ENCODE results near the gene PDGFRB.

The PDGFRB gene

DNA sequence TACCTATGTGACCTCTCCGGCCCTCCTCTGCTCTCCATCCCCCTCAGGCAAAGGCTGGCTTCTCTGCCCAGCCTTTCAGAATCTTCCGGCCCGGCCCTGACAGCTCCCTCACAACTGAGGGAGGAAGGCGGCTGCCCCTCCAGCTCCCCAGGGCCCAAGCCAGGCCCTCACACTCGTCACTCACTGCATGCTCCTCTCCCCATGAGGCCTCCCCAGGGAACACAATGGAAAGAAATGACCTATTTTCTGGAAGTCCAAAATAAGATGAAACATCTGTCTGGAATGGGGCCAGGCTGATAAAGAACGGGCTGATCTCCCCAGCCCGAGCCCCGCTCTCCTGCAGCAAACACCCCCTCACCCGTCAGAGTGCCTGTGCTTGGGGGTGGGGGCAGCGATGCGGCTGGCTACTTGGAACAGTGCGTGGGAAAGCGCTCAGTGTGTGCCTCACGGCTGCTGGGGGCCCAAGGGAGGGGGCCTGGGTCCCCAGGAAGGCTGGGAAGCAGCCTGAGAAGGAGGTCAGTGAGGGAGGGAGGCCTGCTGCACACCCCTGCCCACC, 11.3 kb downstream of the PDGFRB start:
- DNase-seq (ENCODE audit: low read depth) = no peak

DNA sequence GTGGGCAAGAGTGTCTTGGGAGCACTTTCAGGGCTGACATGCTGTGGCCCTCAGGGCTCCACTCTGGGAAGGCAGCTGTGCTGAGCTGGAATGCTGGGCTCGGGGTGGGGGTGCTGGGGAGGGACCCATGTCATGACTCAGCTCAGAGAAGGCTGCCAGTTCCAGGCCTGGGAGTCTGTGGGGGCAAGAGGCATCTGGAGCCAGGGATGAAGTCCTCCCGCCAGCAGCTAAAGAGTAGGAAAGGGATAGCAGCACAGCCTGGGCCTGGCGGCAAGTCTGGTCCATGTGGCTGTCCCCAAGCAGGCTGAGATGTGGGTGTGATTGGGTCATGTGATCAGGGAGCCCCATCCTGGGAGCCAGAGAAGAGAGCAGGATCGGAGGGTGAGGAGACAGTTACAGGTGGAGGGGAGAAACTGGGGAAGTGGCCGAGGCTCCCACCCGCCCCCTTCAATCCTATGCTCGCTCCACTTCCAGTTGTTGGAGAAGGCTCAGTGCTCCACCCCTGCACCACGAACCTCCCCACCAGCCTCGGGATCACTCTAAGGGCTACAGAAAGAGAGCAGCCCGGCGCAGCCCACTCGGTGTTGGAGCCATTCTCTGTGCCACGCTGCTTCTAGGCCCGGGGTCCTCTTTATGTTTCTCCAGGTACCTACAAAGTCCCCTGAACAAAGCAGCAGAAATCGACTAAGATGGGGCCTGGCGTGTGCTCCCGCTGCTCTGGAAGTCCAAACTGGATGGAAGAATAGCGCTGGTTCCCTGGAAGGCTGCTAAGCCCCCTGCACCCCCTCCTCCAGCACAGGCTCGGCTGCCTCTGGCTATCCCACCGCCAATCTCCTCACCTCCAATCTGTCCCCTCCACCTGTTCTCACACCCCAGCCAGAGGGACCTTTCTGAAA, 12.0 kb downstream of the PDGFRB start:
- DNase-seq (ENCODE audit: low read depth) = peak; percentile 72

DNA sequence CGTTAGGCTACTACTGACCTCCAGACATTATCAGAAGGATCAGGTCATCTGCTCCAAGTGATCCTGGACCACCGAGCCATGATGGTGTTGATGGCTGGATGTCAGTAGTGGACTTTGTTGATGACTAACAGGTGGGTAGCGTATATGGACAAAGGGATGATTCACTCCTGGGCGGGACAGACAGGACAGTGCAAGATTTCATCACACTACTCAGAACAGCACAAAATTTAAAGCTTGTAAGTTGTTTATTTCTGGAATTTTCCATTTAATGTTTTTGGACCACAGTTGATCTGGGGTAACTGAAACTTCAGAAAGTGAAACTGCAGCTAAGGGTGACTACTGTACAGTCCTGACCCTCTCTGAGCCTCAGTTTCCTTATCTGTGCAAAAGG, 12.7 kb downstream of the PDGFRB start:
- DNase-seq (ENCODE audit: low read depth) = peak; percentile 84

DNA sequence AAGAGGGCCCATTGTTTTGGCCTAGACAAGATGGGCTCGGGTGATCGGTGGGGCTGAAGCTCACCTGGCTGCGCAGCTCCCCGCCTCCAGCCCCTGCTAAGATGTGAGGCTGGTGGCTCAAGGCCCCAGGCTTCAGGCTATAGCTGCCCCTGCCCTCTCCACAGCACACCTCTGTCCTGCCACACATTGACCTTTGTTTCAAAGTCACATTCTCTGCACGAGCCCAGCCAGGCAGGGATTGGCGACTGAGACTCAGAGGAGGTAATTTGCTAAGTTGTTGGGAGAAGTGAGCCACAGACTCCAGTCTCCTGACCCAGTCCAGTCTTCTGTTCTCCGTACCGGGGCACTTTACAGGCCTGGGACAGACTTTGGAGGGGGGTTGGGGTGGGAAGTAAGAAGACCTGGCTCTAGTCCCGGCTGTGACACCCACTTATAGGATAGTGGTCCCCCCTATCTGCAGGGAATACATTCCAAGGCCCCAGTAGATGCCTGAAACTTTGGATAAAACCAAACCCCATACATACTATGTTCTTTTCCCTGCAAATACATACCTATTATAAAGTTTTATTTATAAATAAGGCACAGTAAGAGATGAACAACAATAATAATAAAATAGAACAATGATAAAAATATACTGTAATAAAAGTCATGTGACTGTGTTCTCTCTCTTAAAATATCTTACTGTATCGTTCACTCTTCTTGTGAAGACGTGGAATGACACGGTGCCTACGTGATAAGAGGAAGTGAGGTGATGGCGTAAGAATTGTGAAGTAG, 13.3 kb downstream of the PDGFRB start:
- DNase-seq (ENCODE audit: low read depth) = no peak

DNA sequence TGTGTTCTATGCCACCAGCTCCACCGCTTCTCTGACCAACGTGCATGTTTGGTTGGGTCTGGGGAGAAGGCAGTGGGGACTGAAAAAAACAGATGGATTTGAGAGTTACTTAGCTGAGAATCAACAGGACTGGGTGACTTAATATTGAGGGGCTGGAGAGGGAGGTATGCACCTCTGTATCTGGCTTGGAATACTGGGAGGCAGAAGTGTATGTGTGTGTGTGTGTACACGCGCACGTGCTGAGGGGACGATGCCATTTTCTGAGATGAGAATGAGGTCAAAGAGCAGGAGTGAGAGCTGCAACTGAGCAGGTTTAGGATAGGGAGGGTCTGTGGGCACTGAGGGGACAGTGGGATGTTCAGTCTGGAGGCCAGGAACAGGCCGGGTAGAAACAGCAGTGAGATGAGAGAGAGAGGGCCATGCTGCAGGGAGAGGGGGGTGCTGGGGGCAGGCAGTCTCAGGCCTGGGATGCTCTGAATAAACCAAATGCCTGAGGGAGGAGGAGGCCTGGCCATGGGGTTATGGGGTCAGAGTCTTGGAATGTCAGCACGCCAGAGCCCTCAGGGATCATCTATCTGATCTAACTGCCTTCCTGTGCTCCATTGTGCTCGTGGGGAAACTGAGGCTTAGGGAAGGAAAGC, 14.0 kb downstream of the PDGFRB start:
- no peak for DNase-seq (ENCODE audit: low read depth)

DNA sequence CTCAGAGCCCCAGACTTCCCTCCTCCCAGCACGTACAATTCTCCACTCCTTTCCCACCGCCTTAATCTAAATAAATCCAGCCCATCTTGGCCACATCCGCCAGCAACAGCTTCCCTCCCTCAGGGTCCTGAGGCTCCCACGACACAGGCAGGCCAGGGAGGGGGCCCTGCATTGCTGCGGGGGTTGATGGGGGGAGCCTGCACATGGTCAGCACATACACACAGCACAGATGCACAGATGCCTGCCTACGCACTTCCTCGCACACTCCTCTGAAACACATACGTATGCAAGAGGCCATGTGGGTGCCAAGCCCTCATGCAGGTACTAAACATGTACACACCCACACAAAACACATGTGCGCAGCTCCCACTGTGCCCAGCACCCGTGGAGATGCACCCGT, 14.8 kb downstream of the PDGFRB start:
- no peak for DNase-seq (ENCODE audit: low read depth)

DNA sequence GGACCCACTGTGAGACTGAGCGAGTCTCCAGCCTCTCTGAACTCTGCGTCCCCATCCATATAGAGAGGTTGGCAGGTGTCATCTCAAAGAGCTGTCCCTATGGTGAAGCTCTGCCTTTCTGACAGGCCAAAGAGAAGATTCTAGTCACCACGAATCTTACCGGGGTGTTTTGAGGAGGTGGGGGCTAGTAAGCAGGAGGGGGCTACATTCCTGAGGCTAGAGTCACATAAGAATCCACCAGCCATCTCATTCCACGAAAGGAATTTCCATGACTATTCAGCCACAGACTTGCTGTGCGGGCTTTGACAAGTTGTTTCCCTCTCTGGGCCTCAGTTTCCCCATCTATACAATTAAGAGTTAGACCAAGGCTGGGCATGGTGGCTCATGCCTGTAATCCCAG, 16.3 kb downstream of the PDGFRB start:
- no peak for DNase-seq (ENCODE audit: low read depth)

DNA sequence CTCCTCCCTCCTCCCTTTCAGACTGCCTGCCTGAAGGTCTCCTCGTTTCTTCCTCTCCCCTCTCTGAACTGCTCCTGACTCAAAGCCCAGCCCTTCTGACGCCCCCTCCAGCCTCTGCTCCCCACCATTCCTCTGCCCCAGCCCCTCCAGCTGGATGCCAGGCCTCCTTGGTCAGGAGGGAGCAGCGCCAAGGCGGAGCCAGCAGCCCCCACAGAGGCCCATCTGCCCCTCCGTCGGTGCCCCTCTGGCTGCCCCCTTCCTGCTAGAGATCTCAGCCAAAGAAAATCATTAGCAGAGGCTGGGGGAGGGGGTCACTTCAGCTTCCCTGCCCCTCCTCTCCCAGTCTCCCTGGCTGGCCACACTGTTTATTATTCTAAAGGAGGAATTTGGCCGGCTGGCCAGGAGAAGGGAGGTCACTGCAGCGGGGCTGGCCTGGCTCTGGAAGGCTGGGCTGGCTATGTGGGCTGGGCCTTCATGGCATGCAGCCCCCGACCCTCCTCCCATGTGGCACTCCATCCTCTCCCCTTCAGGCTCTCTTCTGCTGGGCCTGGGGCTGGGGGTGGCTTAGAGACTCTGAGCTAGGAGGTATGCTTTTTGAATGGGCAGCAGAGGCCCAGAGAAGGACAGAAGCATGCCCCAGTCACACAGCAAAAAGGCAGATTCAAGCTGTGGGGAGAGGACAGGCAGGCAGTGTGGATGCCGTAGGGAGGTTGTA, 16.9 kb downstream of the PDGFRB start:
- DNase-seq (ENCODE audit: low read depth) = no peak

DNA sequence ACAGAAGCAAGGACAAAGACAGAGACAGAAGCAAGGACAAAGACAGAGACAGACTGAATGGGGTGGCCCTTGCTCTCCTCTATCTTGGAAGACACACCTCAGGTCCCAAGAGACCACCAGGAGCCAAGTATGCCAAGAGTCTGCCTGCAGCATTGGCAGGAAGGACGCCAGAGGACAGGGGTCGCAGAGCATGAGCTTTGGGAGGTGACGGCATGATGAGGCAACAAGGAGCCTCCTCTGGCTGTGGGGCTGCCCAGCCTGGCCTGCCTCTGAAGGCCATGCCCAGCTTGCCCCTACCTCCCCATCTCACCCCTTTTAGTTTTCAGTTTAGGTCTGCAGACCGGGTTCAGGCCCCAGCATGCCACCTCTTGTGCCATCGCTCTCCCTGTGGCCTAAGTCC, 17.6 kb downstream of the PDGFRB start:
- no peak for DNase-seq (ENCODE audit: low read depth)

DNA sequence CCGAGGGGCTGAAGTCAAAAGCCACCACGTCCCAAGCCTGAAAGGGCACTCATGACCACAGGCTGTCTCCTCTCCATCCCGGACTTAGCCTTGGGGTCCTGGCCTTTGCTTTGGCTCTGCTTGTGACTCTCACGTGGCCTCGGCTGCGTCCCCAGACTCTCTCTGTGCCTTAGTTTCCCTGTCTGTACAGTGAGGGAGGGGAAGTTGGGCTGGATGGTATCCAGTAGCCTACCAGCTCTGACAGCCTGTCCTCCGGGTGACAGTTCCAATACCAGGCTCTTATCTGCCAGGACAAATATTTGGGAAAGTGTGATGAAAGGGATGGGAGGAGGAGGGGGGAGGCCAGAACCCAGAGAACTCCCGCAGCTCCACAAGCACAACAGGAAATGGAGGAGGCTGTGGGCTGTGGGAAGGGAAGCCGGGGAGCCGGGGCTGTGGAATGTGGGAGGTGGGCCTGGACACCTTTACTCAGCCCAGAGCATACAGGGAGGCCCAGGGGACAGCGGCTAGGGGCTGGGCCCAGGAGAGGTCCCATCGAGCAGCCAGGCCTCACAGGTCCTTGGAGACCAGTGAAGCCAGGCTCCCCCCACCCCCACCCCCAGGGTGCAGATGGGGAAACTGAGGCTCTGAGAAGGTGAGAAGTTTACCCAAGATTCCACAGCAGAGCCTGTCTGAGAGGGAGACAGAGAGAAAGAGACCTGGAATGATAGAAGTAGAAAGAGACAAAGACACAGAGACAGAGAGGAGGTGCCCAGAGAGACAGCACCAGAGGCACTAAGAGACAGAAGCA, 18.3 kb downstream of the PDGFRB start:
- DNase-seq (ENCODE audit: low read depth) = no peak

DNA sequence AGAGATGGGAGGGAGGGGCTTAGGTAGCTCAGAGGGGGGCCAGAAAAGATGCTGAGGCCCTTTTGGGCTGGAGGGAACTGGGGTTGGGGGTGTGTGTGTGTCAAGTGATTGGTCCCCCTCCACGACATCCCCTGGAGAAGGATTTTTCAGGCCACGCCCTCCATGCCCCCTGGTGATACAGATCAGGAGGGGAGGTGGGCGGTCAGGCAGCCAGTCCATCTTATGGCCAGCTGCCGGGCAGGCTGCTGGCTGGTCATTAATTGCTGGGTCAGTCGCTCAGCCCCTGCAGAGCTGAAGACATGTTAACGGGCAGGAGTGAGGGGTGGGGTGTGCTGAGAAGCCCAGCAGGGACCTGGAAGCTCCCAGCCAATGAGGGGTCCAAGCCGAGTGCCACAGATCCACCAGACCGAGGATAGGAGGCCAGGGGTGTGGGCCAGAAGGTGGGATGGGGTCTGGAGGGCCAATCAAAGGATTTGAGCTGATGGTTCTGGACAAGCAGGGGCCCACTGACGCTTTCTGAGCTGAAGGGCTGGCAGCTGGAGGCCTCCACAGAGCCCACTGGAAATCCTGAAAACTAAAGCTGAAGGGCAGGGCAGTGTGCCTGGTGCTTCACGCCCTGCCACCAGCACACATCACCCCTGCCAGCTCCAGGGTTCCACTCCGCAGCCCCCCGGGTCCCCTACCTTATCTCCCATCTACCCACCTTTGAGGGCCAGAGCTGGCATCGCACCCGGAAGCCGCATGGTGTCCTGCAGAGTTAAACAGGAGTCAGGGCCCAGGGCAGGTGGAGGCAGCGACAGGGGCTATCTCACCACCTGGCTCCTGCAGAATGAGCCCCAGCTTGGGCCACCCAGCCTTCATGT, 19.1 kb downstream of the PDGFRB start:
- no peak for DNase-seq (ENCODE audit: low read depth)

DNA sequence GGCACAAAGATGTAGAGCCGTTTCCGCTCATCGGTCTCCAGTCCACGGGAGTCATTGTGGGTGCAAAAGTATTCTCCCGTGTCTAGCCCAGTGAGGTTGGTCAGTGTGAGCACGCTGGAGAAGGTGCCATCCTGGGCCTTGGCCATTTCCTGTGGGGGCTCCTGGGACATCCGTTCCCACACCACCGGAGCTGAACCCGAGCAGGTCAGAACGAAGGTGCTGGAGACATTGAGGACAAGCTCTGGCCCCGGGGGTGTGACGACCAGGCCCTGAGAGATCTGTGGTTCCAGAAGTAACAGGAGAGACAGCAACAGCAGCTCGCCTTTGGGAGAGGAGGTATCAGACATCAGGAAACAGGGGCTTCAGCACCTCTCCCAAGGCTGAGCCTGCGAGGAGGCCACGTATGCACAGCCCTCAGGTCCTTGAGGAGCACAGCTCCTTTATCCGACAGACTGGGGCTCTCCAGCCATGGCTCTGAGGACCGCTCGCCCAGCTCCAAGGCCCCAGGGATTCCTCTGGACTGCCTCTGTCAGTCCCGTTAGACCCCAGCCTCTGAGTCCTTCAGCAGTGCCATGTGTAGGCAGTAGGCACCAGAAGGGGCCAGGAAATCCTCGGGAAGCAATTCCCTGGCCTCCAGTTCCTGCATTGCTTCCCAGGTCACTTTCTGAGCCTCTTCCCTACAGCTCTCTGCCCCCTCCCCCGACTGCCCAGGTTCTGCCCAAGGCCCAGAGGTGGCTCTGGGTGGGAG, 19.9 kb downstream of the PDGFRB start:
- DNase-seq (ENCODE audit: low read depth) = no peak

DNA sequence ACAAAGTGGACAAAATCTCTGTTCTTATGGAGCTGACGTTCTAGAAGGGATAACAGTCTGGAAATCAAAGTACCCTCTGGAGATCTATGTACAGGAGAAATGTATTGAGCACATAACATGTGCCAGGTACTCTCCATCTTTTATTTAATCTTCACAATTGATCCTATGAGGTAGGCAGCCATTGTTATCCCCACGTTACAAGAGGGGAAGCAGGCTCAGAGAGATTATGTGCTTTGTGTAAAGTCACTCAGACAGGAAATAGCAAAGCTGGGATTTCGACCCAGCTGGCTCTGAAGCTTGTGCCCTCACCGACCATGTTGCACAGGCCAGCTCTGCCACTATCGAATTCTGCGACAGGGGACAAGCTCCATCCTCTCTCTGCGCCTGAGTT, 21.5 kb downstream of the PDGFRB start:
- DNase-seq (ENCODE audit: low read depth) = no peak

DNA sequence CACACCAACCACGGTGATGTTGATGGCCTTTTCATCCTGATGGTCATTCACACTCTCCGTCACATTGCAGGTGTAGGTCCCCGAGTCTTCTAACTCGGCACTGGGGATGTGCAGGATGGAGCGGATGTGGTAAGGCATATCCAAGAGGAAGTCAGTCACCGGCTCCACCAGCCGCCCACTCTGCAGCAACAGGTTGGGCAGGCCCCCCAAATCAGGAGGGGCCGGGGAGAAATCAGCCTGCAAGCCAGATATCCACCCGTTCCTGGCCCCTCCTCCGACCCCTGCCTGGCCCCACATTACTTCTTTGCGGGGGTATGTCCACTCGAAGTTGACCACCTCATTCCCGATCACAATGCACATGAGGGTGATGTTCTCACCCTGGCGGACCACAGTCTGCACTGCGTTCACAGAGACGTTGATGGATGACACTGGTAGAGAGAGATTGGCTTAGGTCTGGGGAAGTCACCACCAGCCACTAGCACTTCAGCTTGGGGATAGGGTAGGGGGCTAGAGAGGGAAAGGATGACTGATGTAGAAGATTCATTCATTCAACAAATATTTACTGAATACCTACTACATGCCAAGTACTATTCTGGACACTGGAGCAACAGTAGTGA, 22.0 kb downstream of the PDGFRB start:
- no peak for DNase-seq (ENCODE audit: low read depth)

DNA sequence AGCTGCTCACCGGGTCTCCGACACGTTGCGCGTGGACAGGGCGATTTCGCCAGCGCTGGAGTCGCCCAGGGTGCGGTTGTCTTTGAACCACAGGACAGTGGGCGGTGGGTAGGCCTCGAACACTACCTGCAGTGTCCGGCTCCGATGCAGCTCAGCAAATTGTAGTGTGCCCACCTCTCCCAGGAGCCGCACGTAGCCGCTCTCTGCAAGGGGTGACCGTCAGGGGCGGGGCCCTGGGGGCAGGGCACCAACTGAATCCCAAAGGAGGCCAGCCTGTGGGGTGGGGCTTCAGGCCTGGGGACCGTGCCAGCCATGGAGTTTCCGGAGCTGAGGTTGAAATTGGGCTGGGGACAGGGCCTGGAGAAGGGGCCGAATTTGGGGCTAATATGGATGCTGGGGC, 22.9 kb downstream of the PDGFRB start:
- DNase-seq (ENCODE audit: low read depth) = no peak

DNA sequence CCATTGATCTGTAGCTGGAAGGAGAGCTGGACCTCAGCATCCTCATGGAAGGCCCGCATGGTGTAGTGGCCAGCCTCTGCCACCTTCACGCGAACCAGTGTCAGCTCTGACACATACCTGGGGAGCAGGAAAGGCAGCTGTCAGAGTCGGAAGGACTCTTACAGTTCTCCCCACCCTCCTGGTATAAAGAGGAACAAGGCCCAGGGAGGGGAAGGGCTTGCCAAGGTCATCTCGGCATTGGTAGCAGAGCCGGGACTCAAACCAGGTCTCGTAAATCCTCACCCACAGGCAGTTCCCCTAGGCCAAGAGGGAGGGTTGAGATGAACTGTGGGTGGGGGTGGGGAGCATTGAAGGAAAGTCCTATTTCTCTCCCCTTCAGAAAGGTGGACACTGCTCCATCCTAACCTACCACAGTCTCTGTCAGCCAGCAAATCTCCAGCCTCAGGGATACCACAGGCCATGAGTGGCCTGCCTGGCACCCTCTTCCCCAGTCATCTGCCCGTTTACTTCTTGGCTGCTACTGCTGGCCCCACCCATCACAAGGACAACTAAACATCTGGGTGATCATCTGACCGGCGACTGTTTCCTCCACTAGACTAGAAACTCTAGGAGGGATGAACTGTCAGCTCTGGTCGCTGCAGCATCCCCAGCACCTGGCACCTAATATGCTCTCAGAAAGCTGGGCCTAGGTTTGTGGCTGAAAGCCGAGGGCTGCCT, 23.5 kb downstream of the PDGFRB start:
- no peak for DNase-seq (ENCODE audit: low read depth)

DNA sequence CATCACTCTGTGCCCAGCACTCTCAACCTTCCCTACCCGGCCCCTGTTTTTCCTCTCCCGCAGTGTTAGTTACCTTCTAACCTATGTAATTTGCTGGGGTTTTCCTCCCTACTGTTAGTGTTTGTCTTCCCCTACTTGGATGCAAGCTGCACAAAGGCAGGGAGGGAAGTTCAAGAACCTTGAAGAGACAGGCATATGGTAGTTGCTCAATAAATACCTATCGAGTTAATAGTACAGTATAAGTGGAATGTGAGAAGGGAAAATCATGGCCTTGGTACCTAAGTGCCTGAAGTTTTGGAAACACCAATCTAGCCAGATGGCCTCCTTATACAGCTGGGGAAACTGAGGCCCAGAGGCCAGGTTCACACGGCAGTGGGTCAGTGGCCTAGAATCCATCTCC, 24.2 kb downstream of the PDGFRB start:
- no peak for DNase-seq (ENCODE audit: low read depth)

DNA sequence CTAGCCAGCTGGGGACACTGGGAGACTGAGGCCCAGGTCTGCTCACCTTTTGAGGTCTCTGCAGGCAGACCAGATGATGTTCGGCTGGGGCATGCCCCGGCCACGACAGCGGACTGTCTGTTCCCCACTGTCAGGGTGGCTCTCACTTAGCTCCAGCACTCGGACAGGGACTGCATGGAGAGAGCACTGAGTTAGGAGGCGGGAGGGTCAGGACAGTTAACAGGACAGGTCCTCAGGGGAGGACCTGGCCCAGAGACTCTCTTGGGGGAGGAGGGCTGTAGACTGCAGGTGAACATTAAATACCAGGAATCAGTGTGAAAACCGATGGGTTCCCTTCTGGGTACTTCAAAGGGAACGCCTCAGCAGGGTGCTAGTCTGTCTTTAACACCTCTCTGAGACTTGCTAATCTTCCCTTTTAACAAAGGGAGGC, 25.1 kb downstream of the PDGFRB start:
- no peak for DNase-seq (ENCODE audit: low read depth)

All from HS-5 (cell line).